Loucy (cell line): ENCODE results near the gene MSX1.

Experiments
- EZH2phosphoT487 ChIP-seq: fragments of 200-600 bp; IDR thresholded peaks from 2 replicates; pipeline ENCODE4 v1.6.1; 2018; ENCODE audit warnings: antibody characterized with exemption, mild to moderate bottlenecking, moderate library complexity, borderline replicate concordance
- TF ChIP-seq, protein P1 (sequence below): fragments of 200-600 bp; sonication (generic); conservative IDR thresholded peaks from 2 replicates; pipeline ENCODE4 v1.5.1; 2014; ENCODE audit warnings: mild to moderate bottlenecking, antibody characterized with exemption, low read length

DNA sequence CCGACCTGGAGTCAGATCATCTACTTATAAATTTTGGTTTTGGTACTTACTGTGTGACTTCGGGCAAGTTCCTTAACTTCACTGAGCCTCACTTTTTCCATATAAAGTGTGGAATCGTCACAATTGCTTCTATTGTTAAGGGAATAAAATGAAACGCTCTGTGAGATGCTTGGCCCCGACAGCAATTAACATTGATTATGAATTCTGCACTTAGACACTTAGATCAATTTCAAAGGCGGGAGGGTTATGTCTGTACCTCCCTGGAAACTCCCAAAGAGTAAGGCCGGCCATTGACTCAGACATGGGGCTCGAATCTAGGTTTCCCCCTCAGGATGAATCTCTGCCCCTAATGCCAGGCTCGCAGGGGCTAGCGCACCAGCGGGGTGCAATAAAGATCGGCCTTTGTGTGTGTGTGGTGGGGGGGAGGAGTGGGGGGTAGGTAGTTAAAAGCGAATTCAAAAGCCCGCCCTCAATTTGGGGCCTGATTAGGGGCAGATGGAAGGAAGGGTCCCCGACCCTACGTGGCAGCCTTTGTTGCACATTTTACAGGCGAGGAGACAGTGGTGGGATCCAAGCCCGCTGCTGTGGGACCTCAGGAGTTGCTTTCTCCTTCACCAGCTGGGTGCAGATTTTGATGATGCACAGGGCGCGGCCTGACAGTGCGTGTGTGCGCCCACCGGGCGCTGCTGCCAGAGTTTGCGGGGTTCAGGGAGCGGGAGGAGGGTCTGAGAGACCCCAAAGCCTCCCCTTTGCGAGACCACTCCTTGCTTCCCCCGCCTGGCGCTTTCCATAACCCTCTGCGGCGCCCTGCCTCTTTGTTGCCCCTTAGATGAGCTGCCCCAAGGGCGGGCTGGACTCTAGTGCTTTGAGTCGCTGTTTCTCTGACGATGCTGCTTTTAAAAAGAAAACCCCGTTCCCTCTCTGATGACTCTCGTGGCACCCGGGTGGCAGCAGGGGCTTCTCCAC is 9.6 kb downstream of the MSX1 start:
- TF ChIP-seq, protein P1, sequence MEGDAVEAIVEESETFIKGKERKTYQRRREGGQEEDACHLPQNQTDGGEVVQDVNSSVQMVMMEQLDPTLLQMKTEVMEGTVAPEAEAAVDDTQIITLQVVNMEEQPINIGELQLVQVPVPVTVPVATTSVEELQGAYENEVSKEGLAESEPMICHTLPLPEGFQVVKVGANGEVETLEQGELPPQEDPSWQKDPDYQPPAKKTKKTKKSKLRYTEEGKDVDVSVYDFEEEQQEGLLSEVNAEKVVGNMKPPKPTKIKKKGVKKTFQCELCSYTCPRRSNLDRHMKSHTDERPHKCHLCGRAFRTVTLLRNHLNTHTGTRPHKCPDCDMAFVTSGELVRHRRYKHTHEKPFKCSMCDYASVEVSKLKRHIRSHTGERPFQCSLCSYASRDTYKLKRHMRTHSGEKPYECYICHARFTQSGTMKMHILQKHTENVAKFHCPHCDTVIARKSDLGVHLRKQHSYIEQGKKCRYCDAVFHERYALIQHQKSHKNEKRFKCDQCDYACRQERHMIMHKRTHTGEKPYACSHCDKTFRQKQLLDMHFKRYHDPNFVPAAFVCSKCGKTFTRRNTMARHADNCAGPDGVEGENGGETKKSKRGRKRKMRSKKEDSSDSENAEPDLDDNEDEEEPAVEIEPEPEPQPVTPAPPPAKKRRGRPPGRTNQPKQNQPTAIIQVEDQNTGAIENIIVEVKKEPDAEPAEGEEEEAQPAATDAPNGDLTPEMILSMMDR: no peak
- TF ChIP-seq EZH2phosphoT487: no peak
